ENCODE measurements around the gene CPNE5.
"Not testable (repeated sequence)": the region's sequence is repeated elsewhere in the genome, so short reads cannot be mapped to it uniquely, and the experiment has no call there.

Gene CPNE5

DNA sequence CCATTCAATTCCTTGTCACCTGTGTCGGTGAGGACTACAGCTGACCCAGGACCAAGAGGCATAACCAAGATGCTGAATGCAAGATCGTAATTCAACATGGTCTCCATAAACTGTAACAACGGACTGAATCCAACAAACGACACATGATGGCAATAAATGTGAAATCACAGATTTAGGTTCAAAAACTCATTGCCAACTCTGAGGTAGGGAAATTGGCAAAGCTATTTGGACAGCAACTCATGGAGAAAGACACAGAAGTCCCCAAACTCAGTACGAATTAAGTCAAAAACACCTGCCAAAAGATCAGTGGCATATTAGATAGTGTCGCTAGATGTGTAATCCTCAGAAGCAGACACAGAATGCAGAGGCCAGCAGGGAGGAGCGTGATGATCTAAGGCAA, 25.0 kb downstream of the CPNE5 start:
- DNase-seq (ENCODE audit: low read depth): no peak

DNA sequence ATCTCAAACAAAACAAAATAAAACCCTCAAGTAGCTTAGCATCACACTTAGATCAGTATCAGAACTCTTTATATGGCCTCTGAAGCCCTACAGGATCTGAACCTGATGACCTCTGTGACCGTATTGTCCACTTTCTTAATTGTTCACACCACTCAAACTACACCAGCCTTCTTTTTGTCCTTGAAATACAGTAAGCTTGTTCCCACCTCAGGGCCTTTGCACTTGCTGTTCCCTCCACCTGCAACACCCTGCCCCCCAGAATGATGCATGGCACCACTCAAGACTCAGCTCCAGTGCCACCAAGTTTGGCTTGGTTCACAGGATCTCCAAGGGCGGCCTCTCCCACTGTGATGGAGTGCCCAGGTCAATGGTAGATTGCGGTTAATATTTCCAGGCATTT, 25.7 kb downstream of the CPNE5 start:
- DNase-seq (ENCODE audit: low read depth): no peak

DNA sequence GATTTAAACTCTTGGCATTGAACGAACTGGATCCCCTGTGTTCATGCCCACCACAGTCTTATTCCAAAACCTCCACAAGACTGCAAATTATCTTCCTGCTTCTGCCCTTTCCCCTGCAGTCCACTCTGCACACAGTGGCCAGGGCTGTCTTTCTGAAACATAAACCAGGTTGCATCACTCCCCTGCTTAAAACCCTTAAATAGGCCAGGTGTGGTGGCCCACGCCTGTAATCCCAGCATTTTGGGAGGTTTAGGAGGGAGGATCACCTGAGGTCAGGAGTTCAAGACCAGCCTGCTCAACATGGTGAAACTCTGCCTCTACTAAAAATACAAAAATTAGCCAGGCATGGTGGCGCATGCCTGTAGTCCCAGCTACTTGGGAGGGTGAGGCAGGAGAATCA, 26.2 kb downstream of the CPNE5 start:
- not testable (repeated sequence) for DNase-seq (ENCODE audit: low read depth)

DNA sequence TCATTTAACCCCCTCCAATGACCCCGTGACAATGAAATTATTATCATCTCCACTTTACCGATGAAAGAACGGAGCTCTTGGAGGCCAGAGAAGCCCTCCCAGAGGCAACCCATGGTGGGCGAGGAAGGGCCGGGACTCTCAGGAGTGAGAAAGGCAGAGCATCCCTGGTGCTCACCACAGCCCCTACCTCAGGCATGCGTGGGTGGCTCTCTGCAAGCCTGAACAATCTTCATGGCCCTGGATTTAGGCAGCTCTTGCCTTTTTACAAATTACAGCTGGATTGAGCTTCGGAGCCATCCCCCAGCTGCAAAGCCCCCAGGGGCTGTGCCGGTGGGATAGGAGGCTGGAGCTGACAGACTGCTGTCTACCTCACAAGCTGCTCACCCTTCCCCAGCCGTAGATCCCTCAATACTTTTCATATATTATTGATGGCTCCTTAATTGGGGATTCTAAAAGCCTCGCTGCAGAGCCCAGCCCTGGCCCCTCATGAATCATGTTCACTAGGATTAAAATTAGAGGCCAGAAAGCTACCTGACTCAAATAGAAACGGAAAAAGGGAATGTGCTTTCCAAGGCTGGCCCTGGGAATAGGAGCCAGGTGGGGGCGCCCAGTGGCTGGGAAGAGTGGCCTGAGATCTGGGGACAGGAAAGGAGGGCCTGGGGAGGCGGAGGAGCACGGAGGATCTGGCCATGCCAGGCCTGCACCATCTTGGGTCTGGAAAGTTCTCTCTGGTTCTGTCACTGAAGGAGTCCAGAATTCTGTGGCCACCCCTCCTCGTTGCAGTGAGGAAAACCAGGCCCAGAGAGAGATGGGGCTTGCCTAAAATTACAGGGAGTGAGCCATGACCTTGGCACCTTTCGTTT, 29.1 kb downstream of the CPNE5 start:
- no peak for DNase-seq (ENCODE audit: low read depth)

DNA sequence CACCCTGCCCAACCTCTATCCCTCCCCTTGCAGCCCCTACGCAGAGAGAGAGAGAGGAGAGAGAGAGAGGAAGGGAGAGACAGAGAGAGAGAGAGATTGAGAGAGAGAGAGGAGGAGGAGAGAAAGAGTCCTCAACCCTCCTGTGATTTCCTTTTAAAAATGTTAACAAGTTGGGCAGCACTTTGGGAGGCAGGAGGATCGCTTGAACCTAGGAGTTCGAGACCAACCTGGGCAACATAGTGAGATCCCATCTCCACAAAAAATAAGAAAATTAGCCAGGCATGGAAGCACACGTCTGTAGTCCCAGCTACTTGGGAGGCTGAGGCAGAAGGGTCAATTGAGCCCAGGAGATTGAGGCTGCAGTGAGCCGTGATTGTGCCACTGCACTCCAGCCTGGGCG, 30.1 kb downstream of the CPNE5 start:
- DNase-seq (ENCODE audit: low read depth): no peak

DNA sequence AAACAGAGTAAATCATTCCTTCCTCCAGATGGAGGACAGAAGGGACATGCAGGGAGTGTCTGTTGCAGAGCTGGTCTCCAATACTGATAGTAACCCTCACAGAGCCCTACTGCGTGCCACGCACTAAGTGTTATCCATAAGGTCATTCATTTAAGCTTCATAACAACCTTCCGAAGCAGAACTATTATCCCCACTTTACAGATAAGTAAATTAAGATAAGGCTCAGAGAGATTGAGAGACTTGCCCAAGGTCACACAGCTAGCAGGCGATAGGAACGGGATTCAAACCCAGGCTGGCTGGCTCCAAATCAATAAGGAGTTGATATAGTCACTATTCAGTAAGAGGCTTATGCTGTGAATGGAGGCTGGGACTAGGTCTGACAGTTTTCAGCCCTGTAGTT, 30.6 kb downstream of the CPNE5 start:
- no peak for DNase-seq (ENCODE audit: low read depth)

DNA sequence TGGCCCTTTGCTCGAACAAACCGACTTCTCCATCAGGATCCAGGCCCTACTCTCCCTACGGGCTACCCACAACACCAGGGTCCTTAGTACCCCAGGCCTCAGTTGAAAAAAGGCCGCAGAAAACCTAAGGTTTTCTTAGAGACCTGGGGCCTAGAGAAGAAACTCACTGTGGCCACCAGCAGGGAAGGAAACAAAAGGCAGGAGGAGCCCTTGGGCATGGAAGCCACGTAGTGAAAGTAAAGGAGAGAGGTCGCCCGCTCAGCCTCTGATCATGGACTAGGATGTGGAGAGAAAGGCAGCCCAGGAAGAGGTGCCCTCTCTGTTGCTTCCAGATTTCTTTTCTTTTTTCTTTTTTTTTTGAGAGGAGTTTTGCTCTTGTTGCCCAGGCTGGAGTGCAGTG, 31.5 kb downstream of the CPNE5 start:
- DNase-seq (ENCODE audit: low read depth): no peak

DNA sequence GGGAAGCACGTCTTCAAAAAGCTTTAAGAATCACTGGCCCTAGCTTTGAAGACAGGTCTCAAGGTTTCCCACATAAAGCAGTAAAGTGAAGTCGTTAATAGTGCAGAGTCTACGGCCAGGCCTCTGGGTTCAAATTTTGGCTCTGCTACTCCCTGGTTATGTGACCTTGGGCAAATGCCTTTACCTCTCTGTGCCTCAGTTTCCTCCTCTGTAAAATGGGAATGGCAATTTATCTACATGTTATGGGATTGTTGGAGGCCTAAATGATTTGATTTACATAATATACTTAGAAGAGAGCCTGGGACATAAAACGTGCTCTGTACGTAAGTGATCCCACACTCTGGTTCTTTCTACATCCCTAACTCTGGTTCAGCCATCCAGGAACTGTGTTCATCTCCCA, 32.1 kb downstream of the CPNE5 start:
- no peak for DNase-seq (ENCODE audit: low read depth)

DNA sequence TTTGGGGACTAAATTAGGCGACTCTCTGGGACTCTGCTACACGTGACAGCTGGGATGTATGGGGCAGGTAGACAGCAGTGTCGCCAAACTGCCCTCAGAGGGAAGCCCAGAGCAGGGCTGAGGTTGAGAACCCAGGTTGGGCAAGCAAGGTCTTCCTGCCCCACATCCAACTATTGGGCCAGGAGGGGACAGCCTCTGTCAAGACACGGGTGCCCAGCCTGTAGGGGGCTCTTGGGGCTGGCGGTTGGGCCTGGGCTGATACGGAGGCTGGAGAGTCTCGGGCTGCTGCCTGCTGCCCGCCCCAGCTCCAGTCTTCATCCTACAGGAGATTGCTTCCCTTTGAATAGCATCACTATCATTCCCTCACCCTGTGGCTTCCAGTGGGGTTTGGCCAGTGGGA, 33.3 kb downstream of the CPNE5 start:
- no peak for DNase-seq (ENCODE audit: low read depth)

DNA sequence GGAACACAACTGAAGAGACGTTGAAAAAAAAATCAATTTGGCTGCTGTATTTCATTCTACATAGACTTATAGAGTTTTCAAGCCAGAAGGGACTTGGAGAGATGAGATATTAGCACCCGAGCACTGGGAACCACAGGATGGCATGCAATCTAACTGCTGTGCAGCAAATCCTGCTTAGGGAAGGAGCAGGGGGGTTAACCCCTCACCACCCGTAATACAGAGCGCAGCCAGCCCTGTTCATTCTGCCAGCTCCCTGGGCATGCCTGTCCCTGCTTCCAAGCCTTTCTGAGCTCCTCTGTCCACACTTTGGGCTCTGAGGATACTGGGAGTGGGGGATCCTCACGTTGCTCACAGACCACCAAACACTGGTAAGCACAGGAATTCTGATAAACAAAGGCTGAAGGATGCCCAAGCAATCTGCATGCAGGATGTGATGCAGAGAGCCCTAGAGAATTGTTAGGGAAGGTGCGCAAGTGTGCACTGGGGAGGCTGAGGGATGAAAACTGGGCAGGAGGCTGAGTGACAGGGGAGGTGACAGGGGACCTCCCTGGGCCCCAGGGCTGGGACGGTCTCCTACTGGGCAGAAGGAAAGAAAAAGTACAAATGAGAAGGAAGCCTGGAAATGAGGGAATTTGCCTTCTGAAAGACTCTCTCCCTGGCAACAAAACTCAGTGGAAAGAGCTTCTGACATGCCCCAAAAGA, 34.0 kb downstream of the CPNE5 start:
- no peak for DNase-seq (ENCODE audit: low read depth)

DNA sequence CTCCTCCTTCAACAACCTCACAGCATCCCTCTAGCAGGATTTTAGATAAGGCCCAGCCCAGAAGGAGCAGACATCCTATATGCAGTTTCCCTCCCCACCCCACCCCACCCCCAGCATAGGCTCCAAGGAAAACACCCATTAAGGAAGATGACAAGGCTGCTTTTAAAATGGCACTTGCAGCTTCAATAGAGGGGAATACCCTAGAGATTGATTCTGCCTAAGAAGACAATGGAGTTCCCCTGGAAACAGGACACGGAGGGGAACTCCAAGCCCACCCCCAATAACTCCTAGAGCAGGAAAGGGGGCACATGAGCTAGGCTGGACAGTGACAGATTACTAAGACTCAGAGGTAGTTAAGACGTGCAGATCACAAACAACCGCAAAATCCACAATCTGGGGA, 34.7 kb downstream of the CPNE5 start:
- no peak for DNase-seq (ENCODE audit: low read depth)

DNA sequence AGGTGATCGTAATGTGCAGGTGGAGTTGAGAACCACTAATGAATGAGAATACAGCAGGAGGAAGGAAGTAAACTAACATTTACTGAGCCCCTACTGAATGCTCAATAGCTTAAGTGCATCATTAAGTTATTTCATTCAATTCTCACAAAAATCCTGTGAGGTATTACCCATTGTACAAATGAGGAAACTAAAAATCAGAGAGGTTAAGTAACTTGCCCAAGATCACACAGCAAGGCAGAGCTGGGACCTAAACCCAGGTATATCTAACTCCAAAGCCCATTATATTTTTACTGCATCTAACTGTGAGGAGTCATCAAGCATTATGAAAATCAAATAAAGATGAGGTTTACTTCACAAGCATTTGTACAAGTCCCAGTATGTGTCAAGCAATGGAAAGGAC, 35.3 kb downstream of the CPNE5 start:
- no peak for DNase-seq (ENCODE audit: low read depth)

DNA sequence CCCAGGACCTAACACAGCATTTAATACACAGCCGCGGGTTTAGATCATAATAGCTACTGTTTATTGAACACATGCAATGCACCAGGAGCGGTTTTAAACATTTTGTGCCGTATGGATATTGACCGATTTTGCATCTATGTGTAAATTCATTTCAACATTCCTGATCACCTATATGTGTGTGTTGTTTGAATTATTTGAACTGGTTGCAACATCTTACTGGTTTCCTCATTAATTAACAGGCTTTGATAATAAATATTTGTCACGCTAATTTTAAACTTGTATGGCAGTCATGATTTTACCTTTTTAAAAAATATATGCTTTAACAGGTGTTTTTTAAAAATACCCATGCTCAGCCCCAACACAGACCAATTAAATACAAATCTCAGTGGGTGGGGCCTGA, 35.8 kb downstream of the CPNE5 start:
- no peak for DNase-seq (ENCODE audit: low read depth)

DNA sequence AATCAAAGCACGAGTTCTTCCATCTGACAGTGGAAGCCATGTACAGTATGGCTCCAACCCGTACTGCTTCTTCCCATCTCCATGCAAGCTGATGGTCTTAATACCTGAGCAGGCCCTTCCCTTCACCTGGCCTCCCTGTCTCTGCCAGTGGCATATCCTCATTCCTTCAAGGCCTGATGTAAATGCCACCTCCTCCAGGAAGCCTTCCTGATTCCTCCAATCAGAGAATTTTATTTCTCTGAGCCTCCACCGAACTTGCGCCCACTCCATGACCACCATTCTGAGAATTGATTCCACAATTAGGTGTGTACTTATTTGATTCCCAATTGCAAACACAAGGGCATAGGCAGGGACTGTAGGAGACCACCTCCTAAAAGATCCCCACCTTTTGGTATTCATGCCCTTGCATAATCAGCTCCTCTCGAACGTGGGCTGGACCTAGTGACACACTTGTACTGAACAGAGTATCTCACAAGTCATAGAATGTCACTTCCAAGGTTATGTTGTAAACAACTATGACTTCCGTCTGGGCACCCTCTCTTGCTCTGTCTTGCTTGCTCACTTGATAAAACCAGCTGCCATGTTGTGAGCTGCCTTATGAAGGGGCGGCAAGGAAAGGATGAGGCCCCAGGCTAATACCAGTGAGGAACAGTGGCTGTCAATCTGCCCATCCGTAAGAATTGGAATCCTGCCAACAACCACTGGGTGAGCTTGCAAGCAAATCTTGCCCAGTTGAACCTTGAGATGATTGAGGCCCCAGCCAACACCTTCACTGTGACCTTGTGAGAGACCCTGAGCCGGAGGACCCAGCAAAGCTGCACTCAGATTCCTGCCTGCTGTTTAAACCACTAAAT, 38.8 kb downstream of the CPNE5 start:
- no peak for DNase-seq (ENCODE audit: low read depth)

DNA sequence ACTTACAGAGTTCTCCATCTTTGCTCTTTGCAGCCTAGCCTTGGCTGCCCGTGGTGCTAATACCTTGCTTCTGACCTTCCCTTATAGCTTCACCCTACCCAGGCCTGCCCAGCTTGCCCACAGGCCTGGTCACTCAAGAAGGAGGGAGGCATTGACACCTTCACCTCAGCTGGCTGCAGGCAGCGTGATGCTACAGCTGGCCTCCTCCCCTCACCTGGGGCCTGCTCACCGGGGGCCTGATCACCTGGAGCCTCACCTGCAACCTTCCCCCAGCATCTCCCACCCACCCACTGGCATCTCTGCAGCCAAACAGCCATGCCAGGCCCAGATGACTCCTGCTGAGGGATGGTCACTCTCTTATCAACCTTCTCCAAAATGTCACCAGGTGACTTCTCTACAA, 40.4 kb downstream of the CPNE5 start:
- no peak for DNase-seq (ENCODE audit: low read depth)

DNA sequence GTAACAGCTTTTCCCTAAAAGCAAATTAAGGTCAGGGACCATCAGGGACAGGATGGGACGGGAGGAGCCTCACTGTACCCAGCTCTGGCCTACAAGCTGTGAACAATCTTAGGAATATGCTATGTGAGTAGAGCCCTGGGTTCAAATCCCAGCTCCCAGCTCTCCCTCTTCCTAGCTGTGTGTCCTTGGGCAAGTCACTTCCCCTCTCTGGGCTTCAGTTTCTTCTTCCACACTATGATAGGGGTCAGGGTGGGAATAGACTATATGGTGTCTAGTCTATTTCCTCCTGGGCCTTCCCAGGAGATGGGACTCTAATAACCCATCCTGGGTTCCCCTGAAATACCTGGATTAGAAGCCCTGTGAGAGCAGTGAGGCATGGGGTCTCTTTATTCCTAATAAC, 41.6 kb downstream of the CPNE5 start:
- DNase-seq (ENCODE audit: low read depth): no peak

DNA sequence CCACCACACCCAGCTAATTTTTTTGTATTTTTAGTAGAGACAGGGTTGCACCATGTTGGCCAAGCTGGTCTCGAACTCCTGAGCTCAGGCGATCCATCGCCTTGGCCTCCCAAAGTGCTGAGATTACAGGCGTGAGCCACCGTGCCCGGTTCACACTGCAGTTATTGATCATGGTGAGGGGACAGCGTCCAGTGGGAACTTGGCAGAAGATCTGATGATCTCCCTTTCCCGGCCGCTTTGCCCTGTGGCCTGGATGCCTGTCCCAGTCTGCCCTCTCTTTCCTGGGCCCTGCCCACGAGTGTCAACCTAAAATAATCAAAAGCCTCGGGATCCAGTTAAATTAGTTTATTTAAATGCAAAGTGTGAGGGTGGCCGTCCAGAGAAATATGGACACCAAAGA, 42.2 kb downstream of the CPNE5 start:
- DNase-seq (ENCODE audit: low read depth): no peak

DNA sequence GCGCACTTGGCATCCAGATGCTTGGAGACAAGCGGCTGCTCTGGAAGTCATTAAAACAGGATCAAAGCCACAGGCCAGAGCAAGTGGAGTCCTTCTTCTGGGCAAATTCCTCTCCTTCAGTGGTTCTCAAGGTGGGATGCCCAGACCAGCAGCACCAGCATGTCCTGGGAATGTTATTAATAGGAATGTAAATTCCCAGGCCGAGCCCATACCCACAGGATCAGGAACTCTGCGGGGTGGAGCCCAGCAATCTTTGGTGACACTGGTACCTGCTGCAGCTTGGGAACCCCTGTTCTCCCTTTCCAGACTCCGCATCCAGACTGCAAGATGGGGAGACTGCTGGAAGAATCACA, 44.6 kb downstream of the CPNE5 start:
- DNase-seq (ENCODE audit: low read depth): no peak

DNA sequence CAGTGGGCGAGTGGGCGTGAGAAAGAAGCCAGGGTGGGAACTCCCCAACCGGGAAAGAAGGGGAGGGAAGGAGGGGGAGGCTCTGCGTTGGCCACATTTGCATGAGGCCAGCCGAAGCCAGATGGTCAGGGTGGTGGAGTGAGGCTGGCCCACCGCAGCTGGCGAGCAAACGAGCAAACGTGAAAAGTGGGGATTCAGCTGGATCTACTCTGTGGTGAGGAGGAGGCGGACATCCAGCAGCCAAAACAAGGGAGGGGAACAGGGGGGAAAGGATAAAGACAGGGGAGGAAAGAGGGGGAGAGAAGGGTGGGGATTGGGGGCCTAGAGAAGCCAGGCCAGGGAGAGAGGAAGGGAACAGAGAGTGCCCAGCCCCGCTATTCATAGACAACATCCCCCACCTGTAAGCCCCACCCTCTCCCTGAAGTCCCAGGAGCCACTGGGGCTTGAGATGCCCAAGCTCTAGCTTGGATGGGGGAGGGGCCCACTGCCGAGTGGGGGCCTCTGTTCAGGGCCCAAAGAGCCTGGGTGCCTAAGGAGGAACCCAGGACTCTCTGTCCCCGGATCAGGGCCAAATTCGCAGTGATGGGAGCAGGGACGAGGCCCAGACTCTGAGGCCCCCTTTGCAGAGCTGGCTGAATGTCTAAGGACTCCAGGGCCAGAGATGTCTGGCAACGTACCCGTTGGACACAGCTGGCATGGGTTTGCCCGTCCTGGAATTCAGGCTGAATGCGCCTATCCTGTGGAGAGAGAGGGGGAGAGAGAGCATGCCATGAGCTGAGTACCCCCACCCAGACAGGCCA, 45.1 kb downstream of the CPNE5 start:
- no peak for DNase-seq (ENCODE audit: low read depth)

DNA sequence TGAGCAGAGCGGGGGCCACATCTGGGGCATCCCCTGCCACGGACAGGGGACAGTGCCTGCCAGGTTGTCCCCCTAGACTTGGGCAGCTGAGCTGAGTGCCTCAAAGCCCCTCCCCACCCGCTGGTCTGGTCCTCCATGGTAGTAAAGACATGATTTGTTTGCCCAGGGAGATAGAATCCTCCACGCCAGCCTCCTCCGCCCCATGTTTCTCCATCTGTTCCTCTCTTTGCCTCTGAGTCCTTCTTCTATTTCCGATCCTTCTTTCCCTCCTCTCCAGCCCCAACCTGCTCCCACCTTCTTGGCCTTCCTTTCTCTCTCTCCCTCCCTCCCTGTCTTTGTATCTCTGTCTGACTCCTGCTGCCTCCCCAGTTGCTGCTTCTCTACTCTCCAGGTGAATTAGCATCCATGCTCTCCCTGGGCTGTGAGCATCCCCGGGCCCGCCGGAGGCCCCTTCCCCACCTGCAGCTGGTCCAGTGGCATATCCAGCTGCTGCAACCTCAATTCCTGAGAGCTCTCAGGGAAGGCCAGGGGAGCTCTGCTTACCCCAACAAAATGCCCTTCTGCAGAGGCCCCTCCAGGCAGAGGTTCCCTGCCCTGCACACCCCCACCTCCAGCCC, 45.8 kb downstream of the CPNE5 start:
- no peak for DNase-seq (ENCODE audit: low read depth)

DNA sequence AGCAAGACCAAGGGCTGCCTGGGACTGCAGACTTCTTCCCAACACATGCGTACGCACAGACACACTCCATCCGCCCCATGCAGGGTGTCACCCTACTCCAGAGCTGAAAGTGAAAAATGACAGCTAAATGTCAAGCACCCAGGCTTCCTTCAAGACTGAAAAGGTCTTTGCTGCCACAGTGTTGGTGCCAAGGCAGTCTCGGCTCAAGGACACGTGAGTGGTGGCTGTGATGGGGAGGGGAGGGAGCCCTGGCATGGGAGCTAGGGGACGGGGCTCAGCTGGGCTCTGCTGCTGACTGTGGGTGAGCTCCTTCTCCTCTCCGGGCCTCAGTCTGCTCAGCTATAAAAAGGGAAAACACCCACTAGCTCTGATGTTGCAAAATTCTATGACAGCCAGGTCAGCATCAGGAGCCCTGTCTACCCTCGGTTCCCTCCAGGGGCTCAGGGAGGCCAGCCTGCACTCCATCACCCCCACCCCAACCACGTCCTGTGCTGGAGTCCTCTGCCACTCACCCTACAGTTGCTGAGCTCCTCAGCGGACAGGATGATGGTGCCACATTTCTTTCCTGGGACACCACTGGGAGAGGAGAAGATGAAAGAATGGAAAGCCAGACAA, 47.6 kb downstream of the CPNE5 start:
- no peak for DNase-seq (ENCODE audit: low read depth)
